K562 (cell line): ENCODE results near the gene RASGRP1. TPM values are rescaled to one million over a fixed set of nuclear protein-coding genes. Genes with fewer than 3 reads are reported as not detected.
A peak's percentile ranks its signal among the peaks of the same experiment; 100 is the strongest.

Experiments used
- CBX2 ChIP-seq: fragments of 200-600 bp; sonication (generic); IDR thresholded peaks from one replicate; pipeline ENCODE4 v1.6.1; 2012; ENCODE audit warnings: mild to moderate bottlenecking, low read length, inconsistent platforms; ENCODE audit not compliant: insufficient read depth, poor library complexity, severe bottlenecking
- CCAR2 ChIP-seq: fragments of 200-400 bp; formaldehyde crosslinking; IDR thresholded peaks from 2 replicates; pipeline ENCODE4 v1.6.1; 2017; ENCODE audit warnings: mild to moderate bottlenecking, low read depth, low read length
- CXXC5 ChIP-seq: fragments of 250-450 bp; sonication (Bioruptor Pico); IDR thresholded peaks from 2 replicates; pipeline ENCODE4 v1.8.0; 2022; ENCODE audit warnings: inconsistent platforms, mild to moderate bottlenecking, moderate library complexity
- DMBX1 ChIP-seq: fragments of 250-450 bp; sonication (Bioruptor Pico); IDR thresholded peaks from 2 replicates; pipeline ENCODE4 v1.8.0; 2022; ENCODE audit warnings: inconsistent platforms, mild to moderate bottlenecking, moderate library complexity, borderline replicate concordance
- EP400 ChIP-seq: fragments of 450-650 bp; IDR thresholded peaks from 2 replicates; pipeline ENCODE4 v1.6.1; 2017; ENCODE audit warnings: antibody characterized with exemption, mild to moderate bottlenecking, moderate library complexity
- EZH2 ChIP-seq: IDR thresholded peaks from 2 replicates; pipeline ENCODE4 v1.6.1; 2012; ENCODE audit warnings: low read depth, mild to moderate bottlenecking, inconsistent platforms, low read length, borderline replicate concordance
- FIP1L1 ChIP-seq: fragments of 200-400 bp; formaldehyde crosslinking; IDR thresholded peaks from 2 replicates; pipeline ENCODE4 v1.6.1; 2018; ENCODE audit warnings: mild to moderate bottlenecking, low read depth, low read length; ENCODE audit not compliant: poor library complexity, severe bottlenecking
- HMG20A ChIP-seq: fragments of 450-650 bp; formaldehyde crosslinking; conservative IDR thresholded peaks from 2 replicates; pipeline ENCODE4 v1.4.0; 2020; ENCODE audit warnings: mild to moderate bottlenecking, mixed read lengths
- JUN ChIP-seq, 2 experiments: sonication (generic) in 1 of 2; formaldehyde crosslinking in 1 of 2; IDR thresholded peaks; 2 replicates each; pipeline versions ENCODE4 v1.6.1 to v1.8.0; 2012 to 2022; ENCODE audit warnings: borderline replicate concordance in 2 of 2, mild to moderate bottlenecking in 2 of 2, improper control_type of control experiment in 1 of 2, low read depth in 1 of 2, low read length in 1 of 2, missing genetic modification reagents in 1 of 2
- NCOA6 ChIP-seq: fragments of 450-650 bp; IDR thresholded peaks from 2 replicates; pipeline ENCODE4 v1.6.1; 2017; ENCODE audit warnings: mild to moderate bottlenecking
- NFE2L1 ChIP-seq: fragments of 450-650 bp; IDR thresholded peaks from 2 replicates; pipeline ENCODE4 v1.6.1; 2016; ENCODE audit warnings: missing genetic modification characterization, low read depth, mild to moderate bottlenecking, missing compliant biosample characterization, moderate library complexity, borderline replicate concordance
- NONO ChIP-seq, 2 experiments: fragments of 200-400 bp in 1 of 2; fragments of 450-650 bp in 1 of 2; formaldehyde crosslinking in 1 of 2; IDR thresholded peaks; 2 replicates each; pipeline ENCODE4 v1.6.1; 2017; ENCODE audit warnings: low read depth in 2 of 2, mild to moderate bottlenecking in 2 of 2, moderate library complexity in 2 of 2, low read length in 1 of 2
- PHF20 ChIP-seq: fragments of 450-650 bp; IDR thresholded peaks from 2 replicates; pipeline ENCODE4 v1.6.1; 2018; ENCODE audit not compliant: partially characterized antibody
- PRDM10 ChIP-seq: fragments of 450-650 bp; IDR thresholded peaks from 2 replicates; pipeline ENCODE4 v1.6.1; 2018; ENCODE audit not compliant: partially characterized antibody
- ZNF609 ChIP-seq: sonication (generic); formaldehyde crosslinking; IDR thresholded peaks from 2 replicates; pipeline ENCODE4 v1.8.1; 2023; ENCODE audit warnings: missing genetic modification reagents, mild to moderate bottlenecking, borderline replicate concordance
- polyA plus RNA-seq, 8 experiments: library from polyadenylated mRNA; depleted of rRNA in 4 of 8; stranded (reverse) in 5 of 8; unstranded in 3 of 8; fragments of >200 nt; fragmentation: Nextera tagmentation in 2 of 8; fragmentation: Illumina TruSeq in 1 of 8; extraction: Ambion mirVana in 2 of 8; extraction: Trizol in 1 of 8; gene quantifications; 2 replicates each; pipeline versions ENCODE4 v1.2.1 to v1.2.3, GENCODE V29; 2011 to 2014; ENCODE audit warnings: inconsistent platforms in 1 of 8, missing spikeins in 1 of 8
- total RNA-seq, 7 experiments: library from RNA; depleted of rRNA in 6 of 7; stranded (reverse); fragments of >200 nt in 6 of 7; fragmentation: Illumina TruSeq in 2 of 7; extraction: Trizol in 2 of 7; gene quantifications; 2 replicates each; pipeline versions ENCODE4 v1.2.1 to v1.2.3, GENCODE V29; 2011 to 2021; ENCODE audit warnings: low replicate concordance in 1 of 7
- TF ChIP-seq, protein P1 (sequence below): fragments of 450-650 bp; conservative IDR thresholded peaks from 2 replicates; pipeline ENCODE4 v1.6.1; 2016; ENCODE audit warnings: missing genetic modification characterization, low read depth, mild to moderate bottlenecking, control low read depth, missing compliant biosample characterization

The RASGRP1 gene
- total and polyA plus RNA-seq, 9 of the 15 experiments (the other 6 are each of a cell fraction or from before 2014, with no cell fraction given) = 0.14 to 0.72 (median 0.31) TPM

DNA sequence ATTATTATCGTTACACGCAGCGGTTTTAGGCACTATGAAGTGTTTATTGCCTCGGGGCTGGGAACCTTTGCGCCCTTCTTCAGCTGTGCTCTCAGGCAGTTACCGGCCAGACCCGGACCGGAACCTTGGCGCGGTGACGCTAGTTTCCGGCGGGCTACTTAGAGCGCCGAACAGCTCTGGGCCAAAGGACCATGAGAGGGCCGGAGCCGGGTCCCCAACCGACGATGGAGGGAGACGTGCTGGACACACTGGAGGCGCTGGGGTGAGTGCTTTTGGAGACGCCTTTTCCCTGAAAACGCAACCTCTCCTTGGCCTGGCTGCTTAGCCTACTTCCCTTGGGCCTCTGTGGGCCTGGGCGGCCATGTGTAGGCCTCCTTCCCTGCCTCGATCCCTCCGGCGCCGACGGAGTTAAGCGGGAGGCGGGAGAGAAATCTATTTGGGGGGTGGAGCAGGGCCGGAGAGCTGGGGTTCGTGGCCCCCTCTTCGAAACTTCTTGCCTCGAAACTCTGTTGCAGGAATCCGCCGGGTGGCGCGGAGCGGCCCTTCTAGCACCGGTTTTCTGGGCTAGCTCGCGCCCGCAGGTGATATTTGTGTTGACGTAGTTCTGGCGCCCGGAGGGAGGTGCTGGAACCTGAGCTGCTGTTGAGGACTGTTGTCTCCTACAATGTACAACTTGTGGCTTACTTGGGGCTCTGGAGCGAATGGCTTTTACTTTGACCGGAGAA, 110.5 kb downstream of the RASGRP1 start, which contains the start of gene FAM98B (continued):
- TF ChIP-seq PRDM10 = peak; percentile 72
- no peak for TF ChIP-seq NCOA6
- TF ChIP-seq EP400 = peak; percentile 93
- no peak for TF ChIP-seq HMG20A (CRISPR knock-in tag)
- TF ChIP-seq EZH2 = no peak
- peak; percentile 59; the same call in 1 of the 2 replicates for TF ChIP-seq DMBX1 (CRISPR knock-in tag)
- TF ChIP-seq CXXC5 = peak; percentile 80
- no peak for TF ChIP-seq CCAR2
- TF ChIP-seq PHF20 = peak; percentile 93
- no peak for TF ChIP-seq NONO (IDR thresholded peaks at IDR 0.05; ENCODE audit: low read depth in 2 of 2, low read length in 1 of 2)
- TF ChIP-seq ZNF609 = no peak
- 0 out of 2 replicates have a peak, but pooled peaks have one; percentile 38 for TF ChIP-seq JUN (IDR thresholded peaks at IDR 0.05; ENCODE audit: borderline replicate concordance, low read depth, low read length)
- TF ChIP-seq JUN (CRISPR knock-in tag; IDR thresholded peaks at IDR 0.05; ENCODE audit: borderline replicate concordance) = no peak
- TF ChIP-seq CBX2 = no peak
- TF ChIP-seq NFE2L1 (tag) = no peak
- peak; percentile 76 for TF ChIP-seq FIP1L1
- TF ChIP-seq, protein P1, sequence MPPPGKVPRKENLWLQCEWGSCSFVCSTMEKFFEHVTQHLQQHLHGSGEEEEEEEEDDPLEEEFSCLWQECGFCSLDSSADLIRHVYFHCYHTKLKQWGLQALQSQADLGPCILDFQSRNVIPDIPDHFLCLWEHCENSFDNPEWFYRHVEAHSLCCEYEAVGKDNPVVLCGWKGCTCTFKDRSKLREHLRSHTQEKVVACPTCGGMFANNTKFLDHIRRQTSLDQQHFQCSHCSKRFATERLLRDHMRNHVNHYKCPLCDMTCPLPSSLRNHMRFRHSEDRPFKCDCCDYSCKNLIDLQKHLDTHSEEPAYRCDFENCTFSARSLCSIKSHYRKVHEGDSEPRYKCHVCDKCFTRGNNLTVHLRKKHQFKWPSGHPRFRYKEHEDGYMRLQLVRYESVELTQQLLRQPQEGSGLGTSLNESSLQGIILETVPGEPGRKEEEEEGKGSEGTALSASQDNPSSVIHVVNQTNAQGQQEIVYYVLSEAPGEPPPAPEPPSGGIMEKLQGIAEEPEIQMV (tag) = no peak
